NOMO-1 (cell line): ENCODE data around the gene CEP250.
A peak's percentile ranks its signal among the peaks of the same experiment; 100 is the strongest.
"Not testable (repeated sequence)": the region's sequence is repeated elsewhere in the genome, so short reads cannot be mapped to it uniquely, and the experiment has no call there.

ENCODE experiments used
- DNase-seq, 2 experiments: peaks; one replicate each; lab custom pipeline; 2025; ENCODE audit not compliant: unreplicated experiment in 2 of 2; lab: John Stamatoyannopoulos, UW

CEP250 gene

DNA sequence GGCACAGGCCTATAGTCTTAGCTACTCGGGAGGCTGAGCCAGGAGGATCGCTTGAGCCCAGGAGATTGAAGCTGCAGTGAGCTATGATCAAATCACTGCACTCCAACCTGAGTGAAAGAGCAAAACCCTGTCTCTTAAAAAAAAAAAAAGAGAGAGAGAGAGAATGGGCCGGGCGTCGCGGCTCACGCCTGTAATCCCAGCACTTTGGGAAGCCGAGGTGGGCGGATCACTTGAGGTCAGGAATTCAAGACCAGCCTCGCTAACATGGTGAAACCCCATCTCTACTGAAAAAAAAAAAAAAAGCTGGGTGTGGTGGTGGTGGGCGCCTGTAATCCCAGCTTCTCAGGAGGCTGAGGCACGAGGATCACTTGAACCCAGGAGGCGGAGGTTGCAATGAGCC is 5.5 kb upstream of the CEP250 start:
- DNase-seq: not testable (repeated sequence)

DNA sequence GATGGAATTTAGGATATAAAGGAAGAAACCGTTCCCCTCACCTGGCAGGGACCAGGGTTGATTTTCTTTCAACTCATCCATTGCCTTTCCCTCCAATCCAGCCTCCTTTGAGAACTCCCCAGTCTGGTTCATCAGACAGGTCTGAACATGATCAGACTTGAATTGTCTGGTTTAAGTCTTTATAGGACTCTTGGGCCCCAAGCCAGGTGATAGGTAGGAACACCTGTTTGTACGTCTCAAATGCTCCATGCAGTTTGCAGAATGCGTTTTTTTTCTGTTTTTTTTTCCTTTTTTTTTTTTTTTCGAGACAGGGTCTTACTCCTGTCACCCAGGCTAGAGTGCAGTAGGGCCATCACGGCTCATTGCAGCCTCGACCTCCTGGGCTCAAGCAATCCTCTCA is 4.1 kb upstream of the CEP250 start:
- no peak for DNase-seq

DNA sequence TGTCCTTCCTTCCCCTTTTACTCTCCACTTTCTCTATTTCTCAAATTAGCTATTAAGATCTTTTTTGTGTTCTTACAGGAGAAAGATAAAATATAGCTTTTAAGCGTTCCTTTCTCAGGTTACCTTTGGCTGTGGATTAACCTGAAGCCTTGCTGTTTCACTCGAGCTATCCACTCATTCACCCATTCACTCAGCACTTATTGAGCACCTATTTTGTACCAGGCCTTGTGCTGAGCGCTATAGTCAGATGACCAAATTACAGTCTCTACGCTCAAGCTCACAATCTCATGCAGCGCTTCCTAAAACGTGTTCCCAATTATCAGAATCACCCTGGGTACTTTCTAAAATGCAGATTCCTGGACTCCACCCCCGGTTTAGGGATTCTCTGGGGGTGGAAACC is 1.8 kb upstream of the CEP250 start:
- DNase-seq: no peak

DNA sequence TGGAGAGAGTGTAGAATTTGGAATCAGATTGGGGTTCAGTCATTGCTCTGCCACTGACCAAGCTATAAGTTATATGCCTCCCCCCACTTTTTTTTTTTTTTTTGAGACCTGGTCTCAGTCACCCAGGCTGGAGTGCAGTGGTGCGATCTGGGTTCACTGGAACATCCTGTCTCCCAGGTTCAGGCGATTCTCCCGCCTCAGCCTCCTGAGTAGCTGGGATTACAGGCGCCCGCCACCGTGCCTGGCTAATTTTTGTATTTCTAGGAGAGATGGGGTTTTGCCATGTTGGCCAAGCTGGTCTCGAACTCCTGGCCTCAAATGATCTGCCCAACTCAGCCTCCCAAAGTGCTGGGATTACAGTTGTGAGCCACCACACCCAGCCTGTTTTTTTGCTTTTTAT is 1.3 kb downstream of the CEP250 start:
- not testable (repeated sequence) for DNase-seq

DNA sequence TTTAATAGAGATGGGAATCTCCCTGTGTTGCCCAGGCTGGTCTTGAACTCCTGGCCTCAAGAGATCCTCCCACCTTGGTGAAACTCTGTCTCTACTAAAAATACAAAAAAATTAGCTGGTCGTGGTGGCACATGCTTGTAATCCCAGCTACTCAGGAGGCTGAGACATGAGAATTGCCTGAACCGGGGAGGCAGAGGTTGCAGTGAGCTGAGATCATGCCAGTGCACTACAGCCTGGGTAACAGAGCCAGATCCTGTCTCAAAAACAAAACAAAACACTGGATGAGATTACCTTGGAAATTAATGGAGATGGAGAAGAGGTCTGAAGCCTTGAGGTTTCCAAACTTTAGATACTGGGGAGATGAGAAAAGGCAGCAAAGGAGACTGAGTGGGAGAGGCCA is 2.1 kb downstream of the CEP250 start:
- DNase-seq: not testable (repeated sequence)

DNA sequence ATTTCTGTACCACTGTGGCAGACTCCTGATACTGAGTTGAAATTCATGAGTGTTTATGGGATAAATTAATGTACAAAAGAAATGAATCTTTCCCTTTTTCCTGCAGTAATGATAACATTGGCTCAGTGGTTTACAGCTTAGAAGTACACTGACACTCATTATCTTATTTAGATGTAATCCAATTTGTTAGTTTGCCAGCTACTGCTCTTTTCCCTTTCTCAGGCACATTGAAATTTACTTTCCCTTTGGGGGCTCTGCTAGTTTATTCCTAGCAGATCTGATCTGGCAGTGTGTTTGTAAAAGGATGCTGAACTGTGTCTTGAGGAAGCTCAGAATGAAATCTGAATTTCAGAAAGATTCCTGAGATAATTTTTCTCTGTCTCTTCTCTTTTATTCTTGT is 3.0 kb downstream of the CEP250 start:
- no peak for DNase-seq

DNA sequence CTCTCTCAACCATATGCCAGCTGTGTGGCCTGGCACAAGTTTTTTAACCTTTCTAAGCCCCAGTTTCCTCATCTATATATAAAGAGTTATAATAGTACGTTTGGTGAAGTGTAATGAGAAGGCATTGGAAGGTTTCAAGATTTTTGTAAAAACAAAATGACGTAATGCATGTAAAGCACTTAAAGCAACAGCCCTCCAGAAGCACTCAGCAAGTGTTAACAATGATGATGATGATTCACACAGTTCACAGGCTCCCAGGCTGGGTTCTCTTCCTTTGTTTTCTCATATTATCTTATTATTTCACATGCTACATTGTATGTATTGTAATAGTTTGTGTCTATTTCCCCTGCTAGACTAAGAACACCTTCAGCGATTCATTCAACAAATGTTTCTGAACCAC is 6.2 kb downstream of the CEP250 start:
- no peak for DNase-seq

DNA sequence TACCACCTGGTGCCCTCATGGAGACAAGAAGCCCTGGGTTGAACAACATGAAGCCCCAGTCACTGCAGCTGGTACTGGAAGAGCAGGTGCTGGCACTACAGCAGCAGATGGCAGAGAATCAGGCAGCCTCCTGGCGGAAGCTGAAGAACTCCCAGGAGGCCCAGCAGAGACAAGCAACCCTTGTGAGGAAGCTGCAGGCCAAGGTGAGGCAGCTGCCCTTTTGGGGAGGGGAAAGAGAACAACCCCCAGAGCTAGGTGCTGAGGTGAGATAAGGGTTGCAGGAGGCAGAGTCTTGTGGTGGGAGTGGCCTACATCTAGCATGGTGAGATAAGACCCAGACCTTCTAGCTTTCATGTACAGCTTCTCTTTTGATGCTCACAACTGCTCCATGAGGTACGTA is 7.0 kb downstream of the CEP250 start:
- DNase-seq: no peak

DNA sequence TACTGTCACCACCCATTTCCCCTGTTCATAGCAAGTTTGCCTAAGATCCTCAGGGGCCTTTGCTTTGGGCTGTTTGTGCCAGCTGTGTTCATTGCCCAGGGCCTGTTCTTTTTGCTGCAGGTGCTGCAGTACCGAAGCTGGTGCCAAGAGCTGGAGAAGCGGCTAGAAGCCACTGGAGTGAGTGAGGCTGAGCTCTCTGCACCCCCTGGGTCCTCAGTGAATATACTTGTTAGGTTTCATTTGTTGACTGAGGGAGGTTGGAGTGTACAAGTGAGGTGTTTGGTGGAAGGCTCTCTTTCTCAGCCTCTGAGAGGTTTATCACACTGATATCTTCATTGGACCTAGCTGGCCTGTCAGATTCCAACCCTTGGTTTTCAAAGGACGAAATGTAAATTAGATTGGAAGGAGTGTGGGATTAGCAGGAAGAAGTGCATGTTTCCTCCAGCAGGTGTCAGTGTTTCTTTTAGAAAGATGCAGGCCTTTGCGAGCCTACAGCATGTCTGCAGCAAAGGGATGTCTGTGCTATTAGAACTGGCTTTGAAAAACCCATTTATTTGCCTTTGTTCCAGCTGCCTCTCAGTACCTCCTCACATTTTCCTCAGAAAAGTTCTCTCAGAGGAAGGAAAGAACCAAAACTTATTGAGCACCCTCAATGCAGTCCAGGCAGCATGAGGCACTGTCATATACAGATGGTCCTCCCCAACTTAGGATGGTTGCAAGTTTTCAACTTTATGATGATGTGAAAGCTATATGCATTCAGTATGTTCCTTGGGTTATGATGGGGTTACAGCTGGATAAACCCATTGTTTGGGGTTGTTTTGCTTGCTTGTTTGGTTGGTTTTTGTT is 8.3 kb downstream of the CEP250 start:
- DNase-seq: peak; percentile 7 to 15

DNA sequence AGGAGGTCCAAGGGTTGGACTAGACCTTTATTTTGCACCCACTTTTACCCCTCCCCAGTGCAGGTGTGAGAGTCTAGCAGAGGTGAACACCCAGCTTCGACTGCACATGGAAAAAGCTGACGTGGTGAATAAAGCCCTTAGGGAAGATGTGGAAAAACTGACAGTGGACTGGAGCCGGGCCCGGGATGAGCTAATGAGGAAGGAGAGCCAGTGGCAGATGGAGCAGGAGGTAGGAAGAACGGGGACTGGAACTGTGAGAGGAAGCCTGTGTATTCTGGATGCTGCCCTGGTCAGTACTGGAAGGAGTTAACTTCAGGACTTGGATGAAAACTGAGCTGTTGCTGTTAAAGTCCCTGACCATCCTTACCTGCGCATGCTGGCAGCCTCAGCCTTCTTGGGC is 10.6 kb downstream of the CEP250 start:
- DNase-seq: no peak

DNA sequence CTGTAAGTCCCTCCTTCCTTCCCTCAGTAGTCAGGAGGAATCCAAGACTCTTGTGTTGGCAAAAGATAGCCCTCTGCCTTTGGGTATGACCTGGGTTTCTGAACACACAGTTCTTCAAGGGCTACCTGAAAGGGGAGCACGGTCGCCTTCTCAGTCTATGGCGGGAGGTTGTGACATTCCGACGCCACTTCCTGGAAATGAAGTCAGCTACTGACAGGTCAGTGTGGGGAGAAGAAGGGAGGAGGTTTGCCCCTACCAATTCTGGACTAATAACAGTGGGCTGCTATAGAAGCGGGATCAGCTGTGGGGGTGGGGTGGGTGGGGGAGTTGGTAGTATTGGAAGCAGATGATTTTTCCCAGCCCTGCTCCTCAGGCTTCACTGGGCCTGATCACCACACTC is 11.5 kb downstream of the CEP250 start:
- no peak for DNase-seq

DNA sequence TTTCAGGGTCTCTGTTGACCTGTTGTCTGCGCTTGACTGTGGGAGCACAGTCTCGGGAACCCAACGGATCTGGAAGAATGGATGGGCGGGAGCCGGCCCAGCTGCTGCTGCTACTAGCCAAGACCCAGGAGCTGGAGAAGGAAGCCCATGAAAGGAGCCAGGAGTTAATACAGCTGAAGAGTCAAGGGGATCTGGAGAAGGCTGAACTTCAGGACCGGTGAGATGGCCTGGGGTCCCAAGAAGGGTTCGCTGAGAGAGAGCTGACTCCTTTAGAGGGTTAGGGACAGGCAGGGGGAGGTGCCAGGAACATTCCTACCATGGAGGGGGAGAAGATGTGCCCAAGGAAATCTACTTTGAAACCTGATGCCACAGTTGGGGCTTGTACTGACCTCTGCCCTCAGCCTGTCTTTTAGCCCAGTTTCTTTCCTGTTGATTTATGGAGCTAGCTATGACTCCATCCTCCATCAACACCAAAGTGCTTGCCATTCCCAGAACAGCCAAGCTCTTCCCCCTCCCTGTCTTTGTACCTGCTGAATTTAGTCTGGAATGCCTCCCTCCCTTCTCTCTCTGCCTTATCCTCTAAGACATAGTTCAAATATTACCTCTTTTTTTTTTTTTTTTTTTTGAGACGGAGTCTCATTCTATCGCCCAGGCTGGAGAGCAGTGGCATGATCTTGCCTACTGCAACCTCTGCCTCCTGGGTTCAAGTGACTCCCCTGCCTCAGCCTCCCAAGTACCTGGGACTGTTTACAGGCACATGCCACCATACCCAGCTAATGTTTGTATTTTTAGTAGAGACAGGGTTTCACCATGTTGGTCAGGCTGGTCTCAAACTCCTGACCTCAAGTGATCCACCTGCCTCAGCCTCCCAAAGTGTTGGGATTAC is 12.2 kb downstream of the CEP250 start:
- DNase-seq: no peak

DNA sequence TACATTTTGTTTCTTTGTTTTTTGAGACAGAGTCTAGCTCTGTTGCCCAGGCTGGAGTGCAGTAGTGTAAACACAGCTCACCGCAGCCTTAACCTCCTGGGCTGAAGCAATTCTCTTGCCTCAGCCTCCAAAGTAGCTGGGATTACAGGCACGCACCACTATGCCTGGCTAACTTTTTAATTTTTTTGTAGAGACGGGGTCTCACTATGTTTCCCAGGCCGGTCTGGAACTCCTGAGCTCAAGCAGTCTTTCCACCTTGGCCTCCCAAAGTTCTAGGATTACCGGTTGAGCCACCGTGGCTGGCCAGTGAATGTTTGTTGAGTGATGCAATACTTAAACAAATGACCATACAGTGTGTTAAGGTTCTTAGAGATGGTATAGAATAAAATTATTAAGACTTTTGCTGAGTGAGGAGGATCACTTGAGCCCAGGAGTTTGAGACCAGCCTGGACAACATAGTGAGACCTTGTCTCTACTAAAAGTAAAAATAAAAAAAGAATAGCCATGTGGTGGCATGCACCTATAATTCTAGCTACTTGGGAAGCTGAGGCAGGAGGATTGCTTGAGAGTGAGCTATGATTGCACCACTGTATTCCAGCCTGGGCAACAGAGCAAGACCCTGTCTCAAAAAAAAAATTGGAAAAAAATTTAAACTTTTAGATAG is 13.4 kb downstream of the CEP250 start:
- no peak for DNase-seq

DNA sequence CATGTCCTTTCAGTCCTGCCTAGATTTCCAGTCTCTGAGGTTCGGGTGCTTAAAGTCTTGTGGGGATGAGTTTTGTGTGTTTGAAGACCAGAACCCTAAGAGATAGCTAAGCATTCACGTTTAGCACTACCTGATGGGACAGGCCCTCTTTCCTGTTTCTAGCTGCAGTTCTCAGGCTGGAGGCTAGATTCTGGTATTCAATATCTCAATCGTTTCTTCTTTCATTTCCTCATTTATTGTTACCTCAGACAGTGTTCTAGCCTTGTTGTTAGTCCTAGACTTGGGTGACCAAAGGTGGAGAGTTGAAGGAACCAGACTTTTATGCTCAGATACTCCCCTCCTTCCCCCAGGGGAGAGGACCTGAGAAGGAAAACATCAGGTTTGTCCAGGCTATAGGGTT is 16.8 kb downstream of the CEP250 start:
- DNase-seq: peak in 1 of 2 experiments; percentile 45

DNA sequence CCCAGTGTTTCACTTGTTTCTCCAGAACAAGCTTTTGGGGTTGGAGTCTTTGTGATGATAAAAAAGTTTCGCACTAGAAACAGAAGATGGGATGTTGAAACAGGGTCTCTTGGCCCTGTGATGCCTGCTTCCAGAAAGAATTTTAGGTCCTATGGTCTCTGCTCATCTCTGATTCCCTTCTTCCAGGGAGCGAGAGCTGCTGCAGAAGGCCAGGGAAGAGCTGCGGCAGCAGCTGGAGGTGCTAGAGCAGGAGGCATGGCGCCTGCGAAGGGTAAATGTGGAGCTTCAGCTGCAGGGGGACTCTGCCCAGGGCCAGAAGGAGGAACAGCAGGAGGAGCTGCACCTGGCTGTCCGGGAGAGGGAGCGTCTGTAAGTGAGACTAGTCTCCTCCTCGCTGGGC is 18.3 kb downstream of the CEP250 start:
- no peak for DNase-seq

DNA sequence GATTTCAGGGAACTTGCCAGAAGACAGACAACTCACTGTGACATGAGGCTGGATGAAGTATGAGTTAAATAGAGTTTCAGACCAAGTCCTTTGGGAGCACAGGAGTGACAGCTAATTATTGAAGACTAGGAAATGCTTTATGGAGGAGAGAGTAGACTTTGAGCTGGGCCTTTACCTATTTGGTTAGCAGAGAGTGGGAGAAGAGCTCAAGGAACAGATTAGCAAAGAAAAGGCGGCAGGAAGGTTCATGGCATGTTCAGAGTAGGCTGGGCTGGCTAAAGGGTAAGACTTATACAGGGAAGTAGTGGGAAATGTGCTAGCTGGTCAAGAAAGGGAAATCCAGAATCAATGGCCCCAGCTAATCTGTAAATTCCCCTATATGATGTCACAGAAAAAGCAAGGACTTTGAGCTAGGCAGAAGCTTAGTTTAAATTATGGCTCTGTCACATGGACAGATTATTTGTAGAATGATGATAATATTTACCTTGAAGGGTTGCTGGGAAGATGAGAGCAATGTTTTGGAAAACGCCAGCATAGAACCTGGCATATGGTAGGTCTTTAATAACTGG is 19.0 kb downstream of the CEP250 start:
- no peak for DNase-seq

DNA sequence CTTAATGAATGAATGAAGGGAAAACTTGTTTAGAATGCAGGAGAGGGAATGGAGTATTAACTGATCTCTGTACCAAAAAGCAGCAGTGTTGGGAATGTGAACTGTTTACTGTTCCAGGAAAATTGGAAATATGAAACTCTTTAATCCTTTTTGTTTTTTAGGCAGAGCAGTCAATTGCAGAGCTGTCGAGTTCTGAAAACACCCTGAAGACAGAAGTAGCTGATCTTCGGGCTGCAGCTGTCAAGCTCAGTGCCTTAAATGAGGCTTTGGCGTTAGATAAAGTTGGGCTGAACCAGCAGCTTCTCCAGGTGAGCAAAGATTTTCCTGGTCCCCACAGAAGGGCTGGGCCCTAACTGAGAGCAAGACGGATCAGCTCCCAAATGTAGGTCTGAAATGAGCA is 20.9 kb downstream of the CEP250 start:
- no peak for DNase-seq

DNA sequence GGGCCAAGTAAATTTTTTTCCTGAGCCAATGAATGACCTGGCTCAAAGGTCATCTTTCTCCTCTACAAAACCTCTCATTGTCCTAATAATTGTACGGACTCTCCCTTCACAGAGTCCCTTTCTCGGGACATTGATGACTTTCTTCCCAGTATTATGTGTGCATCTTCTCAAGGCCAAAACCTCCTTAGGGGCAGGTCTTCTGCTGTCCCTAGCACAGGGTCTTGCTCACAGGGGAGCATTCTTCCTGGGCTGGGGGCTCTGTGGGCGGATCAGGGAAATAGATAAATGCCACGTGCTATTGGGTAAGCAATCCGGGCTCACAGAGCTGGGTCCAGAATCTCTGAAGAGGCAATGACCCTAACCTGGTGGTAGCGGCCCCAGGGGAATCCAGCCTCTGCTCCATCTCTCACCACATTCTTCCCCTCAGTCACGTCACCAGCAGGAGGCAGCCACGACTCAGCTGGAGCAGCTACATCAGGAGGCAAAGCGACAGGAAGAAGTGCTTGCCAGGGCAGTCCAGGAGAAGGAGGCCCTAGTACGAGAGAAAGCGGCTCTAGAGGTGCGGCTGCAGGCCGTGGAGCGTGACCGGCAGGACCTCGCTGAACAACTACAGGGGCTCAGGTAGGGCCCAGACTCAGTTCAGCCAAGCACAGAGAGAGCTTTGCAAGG is 23.5 kb downstream of the CEP250 start:
- no peak for DNase-seq

DNA sequence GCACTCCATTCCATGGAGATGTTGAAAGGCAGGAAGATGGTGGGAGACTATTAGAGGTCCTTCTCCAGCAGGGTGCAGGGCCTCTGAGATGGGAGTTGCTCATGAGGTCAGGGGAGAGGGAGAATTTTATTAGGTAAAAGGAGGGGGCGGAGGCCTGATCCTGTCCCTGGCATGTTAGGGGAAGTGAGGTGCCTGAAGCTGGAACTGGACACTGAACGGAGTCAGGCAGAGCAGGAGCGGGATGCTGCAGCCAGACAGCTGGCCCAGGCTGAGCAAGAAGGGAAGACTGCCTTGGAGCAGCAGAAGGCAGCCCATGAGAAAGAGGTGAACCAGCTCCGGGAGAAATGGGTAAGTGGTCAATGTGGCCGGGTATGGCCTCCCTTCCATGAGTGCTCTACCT is 24.4 kb downstream of the CEP250 start:
- no peak for DNase-seq

DNA sequence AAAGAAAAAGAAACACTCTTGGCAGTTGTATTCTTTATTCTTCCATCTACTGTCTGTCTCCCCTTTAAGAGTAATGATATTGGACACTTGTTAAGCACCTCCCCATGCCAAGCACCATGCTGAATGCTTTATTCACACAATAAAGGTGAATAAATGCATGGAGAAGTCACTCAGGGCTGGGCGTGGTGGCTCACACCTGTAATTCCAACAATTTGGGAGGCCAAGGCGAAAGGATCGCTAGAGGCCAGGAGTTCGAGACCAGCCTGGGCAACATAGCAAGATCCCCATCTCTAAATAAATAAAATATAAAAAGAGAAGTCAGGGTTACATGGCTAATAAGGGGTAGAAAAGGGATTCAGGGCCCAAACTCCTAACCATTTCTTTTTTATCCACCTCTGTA is 32.1 kb downstream of the CEP250 start:
- no peak for DNase-seq

DNA sequence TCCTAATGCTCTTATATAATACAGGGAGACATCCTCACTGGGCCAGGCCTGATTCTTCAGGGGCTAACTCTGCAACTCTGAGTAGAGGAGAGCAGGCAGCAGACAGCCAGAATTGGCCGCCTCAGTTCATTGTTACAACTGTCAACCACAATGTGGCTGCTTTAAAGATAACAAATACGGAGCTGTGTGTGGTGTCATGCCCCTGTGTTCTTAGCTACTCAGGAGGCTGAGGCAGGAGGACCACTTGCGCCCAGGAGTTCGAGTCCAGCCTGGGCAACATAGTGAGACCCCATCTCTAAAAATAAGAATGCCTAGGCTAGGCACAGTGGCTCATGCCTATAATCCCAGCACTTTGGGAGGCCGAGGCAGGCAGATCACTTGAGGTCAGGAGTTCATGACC is 34.3 kb downstream of the CEP250 start:
- no peak for DNase-seq
